C4-2B (cell line): ENCODE data around the gene MED13L.

Experiments used
- CTCF ChIP-seq: fragments of 450-650 bp; conservative IDR thresholded peaks from 2 replicates; pipeline ENCODE4 v1.5.1; 2017; ENCODE audit warnings: mild to moderate bottlenecking
- ZFX ChIP-seq: fragments of 450-650 bp; IDR thresholded peaks from 2 replicates; pipeline ENCODE4 v1.6.1; 2017

- TF ChIP-seq CTCF, result no peak
- no peak for TF ChIP-seq ZFX
Measured at GRCh38 chr12:116142936-116143898, 134.3 kb downstream of the MED13L start.
